H1 (cell line): ENCODE data around the gene TGM3. TPM values are rescaled to one million over a fixed set of nuclear protein-coding genes. Genes with fewer than 3 reads are reported as not detected.

ENCODE experiments used
- BCL11A ChIP-seq, 2 experiments: IDR thresholded peaks; one replicate each; pipeline ENCODE4 v1.6.1; 2011; ENCODE audit warnings: low read depth in 2 of 2, low read length in 2 of 2, mild to moderate bottlenecking in 2 of 2
- EP300 ChIP-seq, 2 experiments: IDR thresholded peaks; 1 replicate in 1 of 2; 2 replicates in 1 of 2; pipeline ENCODE4 v1.6.1; 2011 to 2012; ENCODE audit warnings: low read depth in 2 of 2, low read length in 2 of 2, mild to moderate bottlenecking in 2 of 2, borderline replicate concordance in 1 of 2, inconsistent platforms in 1 of 2, moderate library complexity in 1 of 2
- RFX5 ChIP-seq: IDR thresholded peaks from 2 replicates; pipeline ENCODE4 v1.6.1; 2011; ENCODE audit warnings: low read depth, low read length, improper control_type of control experiment, borderline replicate concordance
- SAP30 ChIP-seq: fragments of 300-600 bp; sonication (generic); IDR thresholded peaks from 2 replicates; pipeline ENCODE4 v1.7.1; 2012; ENCODE audit warnings: low read length, moderate library complexity, mild to moderate bottlenecking, inconsistent platforms; ENCODE audit not compliant: insufficient read depth, insufficient replicate concordance
- SIN3A ChIP-seq, 2 experiments: IDR thresholded peaks in 1 of 2; conservative IDR thresholded peaks in 1 of 2; 2 replicates each; pipeline ENCODE4 v1.6.1; 2011 to 2012; ENCODE audit warnings: low read length in 2 of 2, improper control_type of control experiment in 1 of 2, low read depth in 1 of 2, mild to moderate bottlenecking in 1 of 2
- TCF12 ChIP-seq: IDR thresholded peaks from 2 replicates; pipeline ENCODE4 v1.6.1; 2011; ENCODE audit warnings: low read depth, mild to moderate bottlenecking, low read length
- polyA plus RNA-seq, 7 experiments: library from polyadenylated mRNA; depleted of rRNA in 3 of 7; stranded (reverse) in 5 of 7; unstranded in 2 of 7; fragments of >200 nt in 5 of 7; fragments of 200-250 nt in 2 of 7; gene quantifications; 1 replicate in 5 of 7; 2 replicates in 1 of 7; 4 replicates in 1 of 7; pipeline versions ENCODE4 v1.2.1 to v1.2.3, GENCODE V29; 2011 to 2013; ENCODE audit warnings: missing spikeins in 2 of 7, mixed read lengths in 2 of 7
- total RNA-seq: library from RNA; stranded (reverse); fragmentation: NEBNext Ultra II Directional; extraction: Animal tissue kit (Norgen Biotek cat#: 25700); gene quantifications from 2 replicates; pipeline ENCODE4 v1.2.1, GENCODE V29; 2021

TGM3 gene
- total and polyA plus RNA-seq, 2 of the 8 experiments (the other 6 are each of a cell fraction or from before 2014, with no cell fraction given) = 0.12 TPM; not detected in 1

GRCh38 chr20:2255926-2256531, 39.8 kb upstream of the TGM3 start (continued):
- TF ChIP-seq SIN3A (conservative IDR thresholded peaks at IDR 0.05 in 1 of 2, IDR thresholded peaks at IDR 0.05 in 1 of 2; ENCODE audit: low read depth in 1 of 2, low read length in 2 of 2) (no peak), TCF12 (no peak), RFX5 (no peak), BCL11A (IDR thresholded peaks at IDR 0.05; ENCODE audit: low read depth in 2 of 2, low read length in 2 of 2) (no peak), EP300 (IDR thresholded peaks at IDR 0.05; ENCODE audit: borderline replicate concordance in 1 of 2, low read depth in 2 of 2, low read length in 2 of 2) (no peak), SAP30 (no peak)
